GM19351 (cell line): Measurements from ENCODE around the gene OR4B1.
"Not testable (repeated sequence)": the region's sequence is repeated elsewhere in the genome, so short reads cannot be mapped to it uniquely, and the experiment has no call there.

Source experiments
- ATAC-seq: cut with Tn5 transposase; IDR thresholded peaks from one replicate; pipeline ENCODE4 v1.9.1; 2021; ENCODE audit warnings: mild to moderate bottlenecking, moderate library complexity; ENCODE audit not compliant: unreplicated experiment

The OR4B1 gene, protein sequence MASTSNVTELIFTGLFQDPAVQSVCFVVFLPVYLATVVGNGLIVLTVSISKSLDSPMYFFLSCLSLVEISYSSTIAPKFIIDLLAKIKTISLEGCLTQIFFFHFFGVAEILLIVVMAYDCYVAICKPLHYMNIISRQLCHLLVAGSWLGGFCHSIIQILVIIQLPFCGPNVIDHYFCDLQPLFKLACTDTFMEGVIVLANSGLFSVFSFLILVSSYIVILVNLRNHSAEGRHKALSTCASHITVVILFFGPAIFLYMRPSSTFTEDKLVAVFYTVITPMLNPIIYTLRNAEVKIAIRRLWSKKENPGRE

GRCh38 chr11:48216510-48216909 lies at the start of gene OR4B1:
Gene OR4B1, plus strand, starts transcription at chr11:48216810. Its CDS starts 0 bp downstream, at chr11:48216810.
- no peak for ATAC-seq

DNA sequence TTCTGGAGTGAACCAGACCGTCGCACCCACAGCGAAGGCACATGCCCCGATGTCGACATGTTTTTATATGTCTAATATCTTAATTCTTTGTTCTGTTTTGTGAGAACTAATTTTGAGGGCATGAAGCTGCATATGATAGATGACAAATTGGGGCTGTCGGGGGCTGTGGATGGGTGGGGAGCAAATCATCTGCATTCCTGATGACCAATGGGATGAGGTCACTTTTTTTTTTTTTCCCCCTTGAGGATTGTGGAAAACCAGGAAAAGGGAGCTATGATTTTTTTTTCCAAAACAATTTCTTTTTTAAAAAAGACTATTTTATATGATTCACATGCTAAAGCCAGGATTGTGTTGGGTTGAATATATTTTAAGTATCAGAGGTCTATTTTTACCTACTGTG lies 49.2 kb upstream of the OR4B1 start:
- no peak for ATAC-seq

GRCh38 chr11:48168815-48169214 lies 47.8 kb upstream of the OR4B1 start:
- no peak for ATAC-seq

DNA sequence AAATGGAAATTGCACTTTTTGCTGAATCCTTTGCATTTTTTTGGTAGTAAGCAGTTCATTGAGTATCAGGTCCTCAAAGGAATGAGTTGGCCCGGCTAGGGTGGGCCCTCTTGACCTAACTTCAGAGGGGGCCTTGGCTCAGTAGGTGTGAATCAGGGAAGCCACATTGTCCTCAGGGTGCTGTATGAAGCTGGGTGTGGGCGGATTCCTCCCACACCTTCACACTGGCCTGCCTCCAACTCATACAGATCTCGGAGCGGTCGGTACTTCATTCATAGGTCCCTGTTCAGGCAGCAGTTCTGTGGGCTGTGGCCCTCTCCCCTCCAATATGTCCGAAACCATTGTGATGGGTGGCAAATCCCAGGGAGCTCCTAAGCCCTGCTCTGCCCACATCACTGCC lies 47.4 kb upstream of the OR4B1 start:
- ATAC-seq, result no peak

DNA sequence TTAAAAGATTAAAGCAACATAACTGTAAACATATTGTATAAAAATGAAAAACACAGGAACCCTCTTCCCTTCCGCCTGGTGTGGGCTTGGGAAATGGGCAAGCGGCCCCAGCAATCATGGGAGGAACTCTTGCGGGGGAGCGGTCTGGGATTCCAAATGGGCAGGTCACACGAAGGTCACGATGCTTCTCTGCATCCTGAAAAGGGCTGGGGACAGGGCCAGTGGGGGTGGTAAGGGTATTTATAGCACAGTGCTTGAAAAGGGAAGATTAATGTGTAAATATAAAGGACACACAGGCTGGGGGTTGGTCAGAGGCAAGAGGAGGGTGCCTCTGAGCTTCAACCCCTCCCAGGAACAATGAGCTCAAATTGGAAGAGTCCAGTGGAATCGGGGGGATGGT lies 46.9 kb upstream of the OR4B1 start:
- ATAC-seq, result no peak

DNA sequence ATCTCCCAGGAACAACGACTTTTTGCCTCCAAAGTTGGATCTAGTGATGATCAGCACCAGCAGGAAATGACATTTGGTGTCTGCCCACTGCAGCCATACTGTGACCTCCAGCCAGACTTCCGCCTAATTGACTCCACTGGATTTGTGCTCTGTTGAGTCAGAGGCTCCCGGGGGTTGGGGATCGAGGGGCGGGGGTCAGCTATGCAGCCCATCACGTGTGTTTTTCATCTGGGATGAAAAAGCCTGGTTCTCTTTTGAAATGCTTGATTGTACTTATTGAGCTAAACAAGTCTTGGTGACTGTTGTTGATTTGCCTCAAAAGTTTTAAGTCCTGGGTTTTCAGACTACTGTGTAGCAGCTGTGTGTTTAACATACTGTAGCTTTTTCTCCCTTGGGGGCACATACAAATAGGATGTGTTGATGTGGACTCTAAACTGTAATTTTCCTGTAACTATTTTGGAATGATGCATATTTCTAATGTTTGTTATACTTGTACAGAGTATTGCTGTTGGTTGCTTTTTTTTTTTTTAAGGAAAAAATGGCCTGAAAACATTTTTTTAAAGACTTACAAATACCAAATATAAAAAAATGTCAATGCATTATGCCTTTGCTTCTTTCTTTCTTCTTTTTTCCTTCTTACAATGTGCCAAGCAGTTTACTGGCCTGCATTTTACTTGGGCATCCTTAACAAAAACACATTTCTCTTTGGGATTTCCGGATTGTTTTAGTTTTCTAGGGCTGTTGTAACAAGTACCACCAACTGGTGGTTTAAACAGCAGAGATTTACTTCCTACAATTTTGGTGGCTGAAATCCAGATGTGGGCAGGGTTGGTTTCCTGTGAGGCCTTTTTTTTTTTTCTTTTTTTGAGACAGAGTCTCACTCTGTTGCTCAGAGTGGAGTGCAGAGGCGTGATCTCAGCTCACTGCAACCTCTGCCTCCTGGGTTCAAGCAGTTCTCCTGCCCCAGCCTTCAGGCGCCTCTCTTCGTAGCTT lies 46.1 kb upstream of the OR4B1 start:
- ATAC-seq, result no peak

GRCh38 chr11:48172818-48173609 lies 43.6 kb upstream of the OR4B1 start:
- peak; percentile 77 for ATAC-seq

DNA sequence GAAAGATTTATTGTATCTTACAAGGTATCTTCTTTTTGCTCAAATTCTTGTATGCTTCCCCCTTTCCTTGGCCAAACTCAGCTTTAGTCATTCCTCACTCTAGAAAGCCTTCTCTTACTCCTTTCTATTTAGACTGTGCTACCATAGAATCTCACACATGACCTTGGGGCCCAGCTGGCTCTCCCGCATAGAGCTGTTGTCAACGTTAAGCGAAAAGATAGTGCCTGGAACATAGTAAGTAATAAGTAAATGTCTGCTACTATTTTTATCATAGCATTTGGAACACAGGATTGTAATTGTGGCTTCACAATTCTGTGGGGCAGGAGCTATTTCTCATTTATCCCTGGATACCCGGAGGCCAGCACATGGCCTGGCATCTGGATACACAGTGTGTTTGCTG lies 38.9 kb upstream of the OR4B1 start:
- no peak for ATAC-seq

- ATAC-seq, result no peak
These were observed 36.0 kb upstream of the OR4B1 start for GRCh38 chr11:48180627-48181026.

DNA sequence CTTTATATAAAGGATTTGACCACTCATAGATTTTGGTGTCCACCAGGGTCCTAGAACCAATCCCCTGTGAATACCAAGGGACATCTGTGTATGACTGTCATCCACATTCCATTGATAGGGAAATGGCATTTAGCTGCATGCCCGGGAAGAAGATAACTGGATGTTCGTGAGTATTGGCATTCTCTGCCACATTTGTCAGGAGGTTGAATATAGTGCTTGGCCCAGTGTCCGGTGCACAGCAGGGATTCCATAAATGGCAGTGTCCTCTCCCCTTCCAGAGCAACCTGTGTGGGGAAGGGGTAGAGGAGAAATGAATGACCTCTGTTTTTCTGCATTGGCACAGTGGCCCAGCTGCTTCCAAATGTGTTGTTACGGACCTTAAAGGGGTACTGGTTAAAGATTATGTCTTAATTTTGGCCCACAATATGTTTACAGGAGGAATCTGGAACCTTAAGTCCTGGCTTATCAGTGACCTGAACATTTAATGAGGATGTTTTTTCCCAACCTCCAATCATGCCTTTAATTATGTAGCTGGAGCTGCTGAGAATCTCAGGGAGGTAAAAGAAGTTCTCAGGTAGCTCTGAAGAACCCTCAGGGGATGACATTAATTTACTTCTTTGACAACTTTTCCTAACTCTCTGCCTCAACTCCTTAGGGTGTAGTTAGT lies 33.6 kb upstream of the OR4B1 start:
- no peak for ATAC-seq

DNA sequence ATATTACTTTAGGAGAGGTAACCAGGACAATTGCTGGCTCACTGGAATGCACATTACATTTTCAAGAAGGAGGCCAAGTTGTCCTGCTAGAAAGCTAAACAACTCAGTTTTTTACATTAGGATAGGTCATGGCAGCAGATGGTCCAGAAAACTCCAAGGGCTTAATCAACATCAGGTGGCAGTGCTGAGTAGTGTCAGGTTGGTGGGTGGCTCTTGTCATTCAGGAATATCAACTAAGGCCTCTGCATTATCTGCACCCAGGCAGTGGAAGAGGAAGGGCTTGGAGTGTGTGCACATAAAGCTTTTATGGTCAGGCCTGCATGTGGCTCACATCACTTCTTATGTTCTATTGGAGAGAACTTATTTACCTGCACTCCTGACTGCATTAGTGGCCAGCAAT lies 32.2 kb upstream of the OR4B1 start:
- no peak for ATAC-seq

- ATAC-seq, result not testable (repeated sequence)
These were observed 25.5 kb upstream of the OR4B1 start for GRCh38 chr11:48190906-48191654.

DNA sequence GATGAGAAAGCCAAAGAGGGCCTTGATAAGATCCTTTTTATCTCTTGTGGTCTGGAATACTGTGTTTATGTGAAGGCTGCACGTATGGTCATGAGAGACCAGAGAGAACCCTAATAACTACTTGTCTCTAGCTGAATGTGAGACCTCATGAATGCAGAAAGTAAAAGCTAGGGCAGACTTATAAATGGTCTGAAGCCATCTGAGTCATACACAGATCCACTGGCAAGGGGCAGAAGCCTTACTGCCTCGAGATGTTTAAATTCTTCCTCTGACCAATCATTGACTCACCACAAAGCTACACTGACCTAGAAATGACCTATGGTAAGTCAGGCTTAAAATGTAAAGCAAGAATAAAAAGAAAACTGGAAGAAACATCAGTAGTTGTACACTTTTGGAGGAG lies 22.7 kb upstream of the OR4B1 start:
- ATAC-seq, result no peak

GRCh38 chr11:48207881-48208280 lies 8.7 kb upstream of the OR4B1 start:
- no peak for ATAC-seq

GRCh38 chr11:48210052-48210451 lies 6.6 kb upstream of the OR4B1 start:
- ATAC-seq, result no peak

DNA sequence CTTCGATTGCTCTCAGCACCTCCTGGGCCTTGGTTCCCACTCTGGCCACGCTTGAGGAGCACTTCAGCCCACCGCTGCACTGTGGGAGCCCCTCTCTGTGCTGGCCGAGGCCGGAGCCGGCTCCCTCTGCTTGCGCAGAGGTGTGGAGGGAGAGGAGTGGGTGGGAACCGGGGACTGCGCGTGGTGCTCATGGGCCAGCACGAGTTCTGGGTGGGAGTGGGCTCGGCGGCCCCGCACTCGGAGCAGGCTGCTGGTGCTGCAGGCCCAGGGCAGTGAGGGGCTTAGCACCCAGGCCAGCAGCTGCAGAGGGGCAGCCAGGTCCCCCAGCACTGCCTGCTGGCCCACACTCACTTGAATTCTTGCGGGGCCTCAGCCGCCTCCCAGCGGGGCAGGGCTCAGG lies 12.2 kb downstream of the OR4B1 start:
- ATAC-seq, result no peak

DNA sequence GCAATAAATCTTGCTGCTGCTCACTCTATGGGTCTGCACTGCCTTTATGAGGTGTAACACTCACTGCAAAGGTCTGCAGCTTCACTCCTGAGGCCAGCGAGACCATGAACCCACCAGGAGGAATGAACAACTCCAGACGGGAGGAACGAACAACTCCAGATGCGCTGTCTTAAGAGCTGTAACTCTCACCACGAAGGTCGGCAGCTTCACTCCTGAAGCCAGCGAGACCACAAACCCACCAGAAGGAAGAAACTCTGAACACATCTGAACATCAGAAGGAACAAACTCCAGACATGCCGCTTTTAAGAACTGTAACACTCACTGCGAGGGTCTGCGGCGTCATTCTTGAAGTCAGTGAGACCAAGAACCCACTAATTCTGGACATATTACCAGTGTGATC lies 13.4 kb downstream of the OR4B1 start:
- ATAC-seq, result not testable (repeated sequence)

DNA sequence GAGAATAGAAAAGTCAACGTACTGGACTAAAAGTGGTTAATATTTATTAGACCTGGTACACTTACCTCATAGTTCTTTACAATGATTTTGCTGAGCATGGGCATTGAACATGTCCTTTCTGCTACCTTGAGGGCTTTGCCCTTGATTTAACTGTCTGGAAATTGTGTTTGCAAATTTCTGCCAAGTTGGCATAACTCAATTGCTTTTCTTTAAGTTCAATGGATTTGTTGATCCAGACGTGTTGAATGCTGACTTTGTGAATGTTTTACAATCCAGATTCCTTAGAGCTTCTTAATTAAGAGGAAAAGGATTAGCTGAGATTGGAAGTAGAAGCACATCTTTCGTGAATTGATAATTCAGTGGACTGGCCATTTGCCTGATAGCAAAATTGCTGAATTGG lies 21.1 kb downstream of the OR4B1 start:
- ATAC-seq, result no peak

DNA sequence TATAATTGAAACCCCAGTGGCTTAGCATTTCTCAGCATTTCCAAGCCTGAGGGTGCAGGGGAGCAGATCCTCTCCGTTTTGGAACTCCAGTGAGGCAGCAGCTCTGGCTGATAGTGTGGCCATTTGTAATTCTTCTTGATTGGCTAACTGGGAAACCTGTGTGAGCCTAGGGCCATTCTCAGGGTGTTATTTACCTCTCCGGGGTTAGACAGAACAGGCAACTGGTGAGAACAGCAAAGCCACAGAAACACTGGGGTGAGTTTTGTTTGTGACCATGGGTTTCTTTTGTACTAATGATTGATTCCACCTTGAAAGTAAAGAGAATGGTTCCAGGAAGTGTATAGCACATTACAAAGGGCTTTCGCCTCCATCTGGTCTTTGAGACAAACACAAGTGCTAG lies 25.9 kb downstream of the OR4B1 start:
- ATAC-seq, result no peak

DNA sequence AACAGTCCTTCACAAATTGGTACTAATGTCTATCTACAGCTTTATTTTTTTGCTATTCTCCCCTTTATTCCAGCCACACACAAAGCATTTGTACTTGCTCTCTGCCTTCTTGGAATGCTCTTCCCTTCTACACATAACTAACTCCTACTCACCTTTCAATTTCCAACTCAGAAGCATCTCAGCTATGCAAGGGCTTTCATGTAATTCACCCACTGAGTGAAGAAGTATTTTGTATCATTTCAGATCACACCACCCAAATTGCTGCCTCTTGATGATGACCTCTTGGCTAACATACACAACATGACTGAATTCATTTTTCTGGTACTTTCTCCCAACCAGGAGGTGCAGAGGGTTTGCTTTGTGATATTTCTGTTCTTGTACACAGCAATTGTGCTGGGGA lies 28.2 kb downstream of the OR4B1 start, which contains the start of gene OR4X2:
TSS of gene OR4X2 (plus strand) at position 301 of the 400 bp plus-strand sequence. CDS start at position 301, 0 bp downstream.
- no peak for ATAC-seq
